ENCODE measurements around the gene MACF1.
"Not testable (repeated sequence)": the region's sequence is repeated elsewhere in the genome, so short reads cannot be mapped to it uniquely, and the experiment has no call there.

Gene MACF1

GRCh38 chr1:39431927-39432326 is 227.4 kb downstream of the MACF1 start:
- no peak for DNase-seq

GRCh38 chr1:39434797-39435395 is 230.4 kb downstream of the MACF1 start:
- no peak for DNase-seq

GRCh38 chr1:39435597-39435996 is 231.1 kb downstream of the MACF1 start:
- DNase-seq = no peak

- no peak for DNase-seq
Observed at GRCh38 chr1:39436842-39437241, 232.3 kb downstream of the MACF1 start.

- DNase-seq = no peak
Observed at GRCh38 chr1:39438042-39438441, 233.5 kb downstream of the MACF1 start.

- no peak for DNase-seq
Observed at GRCh38 chr1:39440856-39441255, 236.4 kb downstream of the MACF1 start.

GRCh38 chr1:39441797-39442196 is 237.3 kb downstream of the MACF1 start:
- DNase-seq = no peak

- DNase-seq = no peak
Observed at GRCh38 chr1:39445573-39445972, 241.1 kb downstream of the MACF1 start.

GRCh38 chr1:39446986-39447567 is 242.6 kb downstream of the MACF1 start:
- DNase-seq = no peak

- not testable (repeated sequence) for DNase-seq
Observed at GRCh38 chr1:39450041-39450440, 245.5 kb downstream of the MACF1 start.

GRCh38 chr1:39450956-39451606 is 246.6 kb downstream of the MACF1 start:
- no peak for DNase-seq

- DNase-seq = no peak
Observed at GRCh38 chr1:39452081-39452480, 247.6 kb downstream of the MACF1 start.

GRCh38 chr1:39452540-39452939 is 248.0 kb downstream of the MACF1 start:
- no peak for DNase-seq

GRCh38 chr1:39453603-39454002 is 249.1 kb downstream of the MACF1 start:
- DNase-seq = no peak

- DNase-seq = no peak
Observed at GRCh38 chr1:39458991-39459390, 254.5 kb downstream of the MACF1 start.

- DNase-seq = no peak
Observed at GRCh38 chr1:39462074-39462473, 257.6 kb downstream of the MACF1 start.

- no peak for DNase-seq
Observed at GRCh38 chr1:39466413-39467107, 262.1 kb downstream of the MACF1 start.

- DNase-seq = not testable (repeated sequence)
Observed at GRCh38 chr1:39467108-39467720, 262.7 kb downstream of the MACF1 start.

GRCh38 chr1:39469150-39469549 is 264.7 kb downstream of the MACF1 start:
- no peak for DNase-seq

- no peak for DNase-seq
Observed at GRCh38 chr1:39470040-39470439, 265.5 kb downstream of the MACF1 start.

GRCh38 chr1:39472826-39473225 is 268.3 kb downstream of the MACF1 start:
- DNase-seq = no peak

GRCh38 chr1:39473324-39473723 is 268.8 kb downstream of the MACF1 start:
- no peak for DNase-seq

- no peak for DNase-seq
Observed at GRCh38 chr1:39474810-39475209, 270.3 kb downstream of the MACF1 start.
